HepG2 (cell line): ENCODE data around the gene ST3GAL2. TPM values are rescaled to one million over a fixed set of nuclear protein-coding genes. Genes with fewer than 3 reads are reported as not detected.

Source experiments
- FOXK1 ChIP-seq: sonication (generic); formaldehyde crosslinking; IDR thresholded peaks from 2 replicates; pipeline ENCODE4 v1.4.0; 2020; ENCODE audit warnings: low read depth, missing genetic modification reagents, borderline replicate concordance
- HNF4A ChIP-seq: sonication (generic); formaldehyde crosslinking; IDR thresholded peaks from 2 replicates; pipeline ENCODE4 v1.4.0; 2020; ENCODE audit warnings: missing genetic modification reagents
- HNRNPH1 ChIP-seq: fragments of 200-400 bp; formaldehyde crosslinking; optimal IDR thresholded peaks from 2 replicates; pipeline ENCODE3; 2017; ENCODE audit warnings: mild to moderate bottlenecking, low read depth, low read length
- HNRNPK ChIP-seq: fragments of 200-400 bp; formaldehyde crosslinking; IDR thresholded peaks from 2 replicates; pipeline ENCODE4 v1.6.1; 2018; ENCODE audit warnings: low read length, low read depth, moderate library complexity, mild to moderate bottlenecking; ENCODE audit not compliant: poor library complexity, severe bottlenecking
- HNRNPLL ChIP-seq: fragments of 200-400 bp; formaldehyde crosslinking; IDR thresholded peaks from 2 replicates; pipeline ENCODE4 v1.6.1; 2017; ENCODE audit warnings: mild to moderate bottlenecking, low read depth, low read length; ENCODE audit not compliant: poor library complexity, severe bottlenecking
- MYNN ChIP-seq: sonication (generic); formaldehyde crosslinking; IDR thresholded peaks from 2 replicates; pipeline ENCODE4 v1.4.0; 2020; ENCODE audit warnings: mild to moderate bottlenecking, low read depth, missing genetic modification reagents
- NCOA2 ChIP-seq: sonication (generic); formaldehyde crosslinking; IDR thresholded peaks from 2 replicates; pipeline ENCODE4 v1.8.0; 2022; ENCODE audit warnings: inconsistent platforms
- NFKBIZ ChIP-seq: IDR thresholded peaks from 2 replicates; pipeline ENCODE4 v1.6.1; 2018; ENCODE audit warnings: missing genetic modification reagents, missing compliant biosample characterization
- PCBP1 ChIP-seq: fragments of 200-400 bp; formaldehyde crosslinking; IDR thresholded peaks from 2 replicates; pipeline ENCODE4 v1.6.1; 2017; ENCODE audit warnings: mild to moderate bottlenecking, low read depth, low read length, borderline replicate concordance
- POLR2G ChIP-seq: fragments of 200-400 bp; formaldehyde crosslinking; IDR thresholded peaks from 2 replicates; pipeline ENCODE4 v1.6.1; 2018; ENCODE audit warnings: mild to moderate bottlenecking, low read depth, low read length, moderate library complexity
- SP140L ChIP-seq: sonication (generic); formaldehyde crosslinking; IDR thresholded peaks from 2 replicates; pipeline ENCODE4 v1.4.0; 2020; ENCODE audit warnings: missing genetic modification reagents, borderline replicate concordance
- SP5 ChIP-seq: IDR thresholded peaks from 2 replicates; pipeline ENCODE4 v1.6.1; 2016; ENCODE audit warnings: low read depth, borderline replicate concordance
- TAF15 ChIP-seq: fragments of 200-400 bp; formaldehyde crosslinking; IDR thresholded peaks from one replicate; pipeline ENCODE4 v1.6.1; 2018; ENCODE audit warnings: mild to moderate bottlenecking, low read depth, low read length; ENCODE audit not compliant: poor library complexity, severe bottlenecking
- THYN1 ChIP-seq: sonication (generic); formaldehyde crosslinking; IDR thresholded peaks from 2 replicates; pipeline ENCODE4 v1.8.1; 2023; ENCODE audit warnings: low read depth, mild to moderate bottlenecking, moderate library complexity, missing genetic modification reagents, borderline replicate concordance
- ZFP36L1 ChIP-seq: sonication (generic); formaldehyde crosslinking; IDR thresholded peaks from 2 replicates; pipeline ENCODE4 v1.8.0; 2022; ENCODE audit warnings: mild to moderate bottlenecking, missing genetic modification reagents, moderate library complexity
- ZNF138 ChIP-seq: sonication (generic); formaldehyde crosslinking; IDR thresholded peaks from 2 replicates; pipeline ENCODE4 v1.5.0; 2020; ENCODE audit warnings: mild to moderate bottlenecking, low read depth, missing genetic modification reagents
- ZNF44 ChIP-seq: sonication (generic); formaldehyde crosslinking; IDR thresholded peaks from 2 replicates; pipeline ENCODE4 v1.5.1; 2020; ENCODE audit warnings: mild to moderate bottlenecking, missing genetic modification reagents
- ZSCAN20 ChIP-seq: sonication (generic); formaldehyde crosslinking; IDR thresholded peaks from 2 replicates; pipeline ENCODE4 v1.4.0; 2020; ENCODE audit warnings: missing genetic modification reagents, mild to moderate bottlenecking, borderline replicate concordance
- polyA plus RNA-seq, 8 experiments: library from polyadenylated mRNA; depleted of rRNA in 3 of 8; stranded (reverse) in 7 of 8; unstranded in 1 of 8; fragments of >200 nt; fragmentation: Illumina TruSeq in 4 of 8; extraction: Trizol in 4 of 8; gene quantifications; 2 replicates each; pipeline versions ENCODE4 v1.2.1 to v1.2.3, GENCODE V29; 2011 to 2016; ENCODE audit warnings: low read depth in 4 of 8, missing spikeins in 1 of 8, mixed read lengths in 1 of 8; ENCODE audit not compliant: insufficient read depth in 1 of 8
- total RNA-seq, 5 experiments: library from RNA; depleted of rRNA; stranded (reverse); fragments of >200 nt; fragmentation: Illumina TruSeq; extraction: Trizol; gene quantifications; 2 replicates each; pipeline ENCODE4 v1.2.3, GENCODE V29; 2016; ENCODE audit warnings: low read depth in 1 of 5
- TF ChIP-seq, protein P1 (sequence below): sonication (generic); formaldehyde crosslinking; IDR thresholded peaks from 2 replicates; pipeline ENCODE4 v1.4.0; 2020; ENCODE audit warnings: missing genetic modification reagents, borderline replicate concordance
- TF ChIP-seq, protein P2 (sequence below): sonication (generic); formaldehyde crosslinking; conservative IDR thresholded peaks from 2 replicates; pipeline ENCODE4 v1.4.0; 2020; ENCODE audit warnings: missing genetic modification reagents
- TF ChIP-seq, protein P3 (sequence below): sonication (generic); formaldehyde crosslinking; IDR thresholded peaks from 2 replicates; pipeline ENCODE4 v1.5.0; 2020; ENCODE audit warnings: missing genetic modification reagents
- TF ChIP-seq, protein P4 (sequence below): sonication (generic); formaldehyde crosslinking; IDR thresholded peaks from 2 replicates; pipeline ENCODE4 v1.5.0; 2020; ENCODE audit warnings: mild to moderate bottlenecking, missing genetic modification reagents

Gene ST3GAL2
- total and polyA plus RNA-seq, 2 of the 13 experiments (the other 11 are each of a cell fraction or from before 2014, with no cell fraction given) = 16.3 to 24.9 TPM

DNA sequence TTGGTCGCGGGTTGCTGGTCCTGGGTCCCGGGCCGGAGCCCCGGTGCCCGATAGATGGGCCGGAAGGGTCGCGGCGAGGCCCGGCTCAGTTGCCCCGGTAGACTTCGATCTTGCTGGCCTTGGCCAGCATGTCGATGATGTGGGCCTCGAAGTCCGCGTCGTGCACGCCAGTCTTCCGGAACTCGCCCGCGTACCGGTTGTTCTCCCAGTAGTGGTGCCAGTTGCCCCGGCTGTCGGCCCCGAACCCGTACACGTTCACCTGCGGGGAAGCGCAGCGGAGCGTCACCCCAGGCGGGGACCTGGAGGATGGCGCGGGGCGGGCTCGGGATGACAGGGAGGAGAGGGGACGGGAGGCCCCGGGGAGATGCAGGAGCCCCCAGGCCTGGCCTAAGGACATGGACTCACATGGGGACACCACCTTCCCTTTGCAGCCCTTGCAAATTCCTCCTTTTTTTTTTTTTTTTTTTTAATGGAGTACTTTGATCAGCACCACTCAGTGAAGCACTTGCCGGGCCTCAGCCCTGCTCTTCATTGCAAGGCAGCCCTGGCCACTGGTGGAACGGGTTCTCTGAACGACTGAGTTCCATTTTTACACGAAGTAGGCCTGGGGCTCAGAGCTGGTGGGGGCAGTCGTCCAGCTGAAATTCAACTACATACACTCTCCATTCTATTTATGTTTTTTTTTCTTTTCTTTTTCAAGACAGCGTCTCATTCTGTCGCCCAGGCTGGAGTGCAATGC, 57.1 kb downstream of the ST3GAL2 start (continued):
- TF ChIP-seq, protein P1, sequence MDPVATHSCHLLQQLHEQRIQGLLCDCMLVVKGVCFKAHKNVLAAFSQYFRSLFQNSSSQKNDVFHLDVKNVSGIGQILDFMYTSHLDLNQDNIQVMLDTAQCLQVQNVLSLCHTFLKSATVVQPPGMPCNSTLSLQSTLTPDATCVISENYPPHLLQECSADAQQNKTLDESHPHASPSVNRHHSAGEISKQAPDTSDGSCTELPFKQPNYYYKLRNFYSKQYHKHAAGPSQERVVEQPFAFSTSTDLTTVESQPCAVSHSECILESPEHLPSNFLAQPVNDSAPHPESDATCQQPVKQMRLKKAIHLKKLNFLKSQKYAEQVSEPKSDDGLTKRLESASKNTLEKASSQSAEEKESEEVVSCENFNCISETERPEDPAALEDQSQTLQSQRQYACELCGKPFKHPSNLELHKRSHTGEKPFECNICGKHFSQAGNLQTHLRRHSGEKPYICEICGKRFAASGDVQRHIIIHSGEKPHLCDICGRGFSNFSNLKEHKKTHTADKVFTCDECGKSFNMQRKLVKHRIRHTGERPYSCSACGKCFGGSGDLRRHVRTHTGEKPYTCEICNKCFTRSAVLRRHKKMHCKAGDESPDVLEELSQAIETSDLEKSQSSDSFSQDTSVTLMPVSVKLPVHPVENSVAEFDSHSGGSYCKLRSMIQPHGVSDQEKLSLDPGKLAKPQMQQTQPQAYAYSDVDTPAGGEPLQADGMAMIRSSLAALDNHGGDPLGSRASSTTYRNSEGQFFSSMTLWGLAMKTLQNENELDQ (CRISPR knock-in tag) = peak; percentile 4; the same call in 1 of the 2 replicates
- TF ChIP-seq, protein P2, sequence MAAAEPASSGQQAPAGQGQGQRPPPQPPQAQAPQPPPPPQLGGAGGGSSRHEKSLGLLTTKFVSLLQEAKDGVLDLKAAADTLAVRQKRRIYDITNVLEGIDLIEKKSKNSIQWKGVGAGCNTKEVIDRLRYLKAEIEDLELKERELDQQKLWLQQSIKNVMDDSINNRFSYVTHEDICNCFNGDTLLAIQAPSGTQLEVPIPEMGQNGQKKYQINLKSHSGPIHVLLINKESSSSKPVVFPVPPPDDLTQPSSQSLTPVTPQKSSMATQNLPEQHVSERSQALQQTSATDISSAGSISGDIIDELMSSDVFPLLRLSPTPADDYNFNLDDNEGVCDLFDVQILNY (CRISPR knock-in tag) = 0 out of 2 replicates have a peak, but pooled peaks have one; percentile 9
- 0 out of 2 replicates have a peak, but pooled peaks have one; percentile 46 for TF ChIP-seq ZNF44 (CRISPR knock-in tag)
- TF ChIP-seq FOXK1 (CRISPR knock-in tag) = 0 out of 2 replicates have a peak, but pooled peaks have one; percentile 12
- TF ChIP-seq ZNF138 (CRISPR knock-in tag) = peak; percentile 68; the same call in 1 of the 2 replicates
- TF ChIP-seq PCBP1 = 0 out of 2 replicates have a peak, but pooled peaks have one; percentile 3
- no peak for TF ChIP-seq MYNN (CRISPR knock-in tag)
- TF ChIP-seq HNRNPLL = peak; percentile 10
- TF ChIP-seq TAF15 = peak; percentile 39
- TF ChIP-seq, protein P3, sequence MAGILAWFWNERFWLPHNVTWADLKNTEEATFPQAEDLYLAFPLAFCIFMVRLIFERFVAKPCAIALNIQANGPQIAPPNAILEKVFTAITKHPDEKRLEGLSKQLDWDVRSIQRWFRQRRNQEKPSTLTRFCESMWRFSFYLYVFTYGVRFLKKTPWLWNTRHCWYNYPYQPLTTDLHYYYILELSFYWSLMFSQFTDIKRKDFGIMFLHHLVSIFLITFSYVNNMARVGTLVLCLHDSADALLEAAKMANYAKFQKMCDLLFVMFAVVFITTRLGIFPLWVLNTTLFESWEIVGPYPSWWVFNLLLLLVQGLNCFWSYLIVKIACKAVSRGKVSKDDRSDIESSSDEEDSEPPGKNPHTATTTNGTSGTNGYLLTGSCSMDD (CRISPR knock-in tag) = no peak
- peak; percentile 12 for TF ChIP-seq HNRNPK
- peak; percentile 22; the same call in 1 of the 2 replicates for TF ChIP-seq SP140L (CRISPR knock-in tag)
- TF ChIP-seq ZSCAN20 (CRISPR knock-in tag) = 0 out of 2 replicates have a peak, but pooled peaks have one; percentile 8
- TF ChIP-seq THYN1 = no peak
- TF ChIP-seq, protein P4, sequence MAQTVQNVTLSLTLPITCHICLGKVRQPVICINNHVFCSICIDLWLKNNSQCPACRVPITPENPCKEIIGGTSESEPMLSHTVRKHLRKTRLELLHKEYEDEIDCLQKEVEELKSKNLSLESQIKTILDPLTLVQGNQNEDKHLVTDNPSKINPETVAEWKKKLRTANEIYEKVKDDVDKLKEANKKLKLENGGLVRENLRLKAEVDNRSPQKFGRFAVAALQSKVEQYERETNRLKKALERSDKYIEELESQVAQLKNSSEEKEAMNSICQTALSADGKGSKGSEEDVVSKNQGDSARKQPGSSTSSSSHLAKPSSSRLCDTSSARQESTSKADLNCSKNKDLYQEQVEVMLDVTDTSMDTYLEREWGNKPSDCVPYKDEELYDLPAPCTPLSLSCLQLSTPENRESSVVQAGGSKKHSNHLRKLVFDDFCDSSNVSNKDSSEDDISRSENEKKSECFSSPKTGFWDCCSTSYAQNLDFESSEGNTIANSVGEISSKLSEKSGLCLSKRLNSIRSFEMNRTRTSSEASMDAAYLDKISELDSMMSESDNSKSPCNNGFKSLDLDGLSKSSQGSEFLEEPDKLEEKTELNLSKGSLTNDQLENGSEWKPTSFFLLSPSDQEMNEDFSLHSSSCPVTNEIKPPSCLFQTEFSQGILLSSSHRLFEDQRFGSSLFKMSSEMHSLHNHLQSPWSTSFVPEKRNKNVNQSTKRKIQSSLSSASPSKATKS (CRISPR knock-in tag) = 0 out of 2 replicates have a peak, but pooled peaks have one; percentile 43
- TF ChIP-seq ZFP36L1 (CRISPR knock-in tag) = peak; percentile 17; the same call in 1 of the 2 replicates
- TF ChIP-seq NCOA2 (CRISPR knock-in tag) = no peak; the same call in 1 of the 2 replicates
- TF ChIP-seq SP5 = 0 out of 2 replicates have a peak, but pooled peaks have one; percentile 13
- peak; percentile 84 for TF ChIP-seq POLR2G
- TF ChIP-seq NFKBIZ = 0 out of 2 replicates have a peak, but pooled peaks have one; percentile 3
- peak; percentile 29; the same call in 1 of the 2 replicates for TF ChIP-seq HNF4A (CRISPR knock-in tag)
- no peak for TF ChIP-seq HNRNPH1
